Activated naive CD4-positive, alpha-beta T cell treated with anti-CD3 and anti-CD28 coated beads, Interleukin-2, amount 50 U/mL, for 72 hours (primary cell): ENCODE results near the gene SLC16A2. TPM values are rescaled to one million over a fixed set of nuclear protein-coding genes. Genes with fewer than 3 reads are reported as not detected.

ENCODE experiments used
- ATAC-seq, 2 donors: fragments of 150-1000 bp; cut with Tn5 transposase; 2 replicates each; pipeline ENCODE4 v1.10.0; 2021; ENCODE audit warnings: mild to moderate bottlenecking in 2 of 2, moderate library complexity in 2 of 2
- DNase-seq, 2 donors: peaks; one replicate each; pipeline ENCODE4 v3.0.0; 2021 to 2022; ENCODE audit warnings: low spot score in 2 of 2
- H3K27ac Mint-ChIP-seq, 2 donors: one replicate each; pipeline ENCODE4 v1.8.0; 2022; ENCODE audit warnings: mild to moderate bottlenecking in 2 of 2, mixed read lengths in 2 of 2
- H3K36me3 Mint-ChIP-seq, 2 donors: one replicate each; pipeline ENCODE4 v1.8.0; 2022; ENCODE audit warnings: mixed read lengths in 2 of 2
- H3K9me3 Mint-ChIP-seq, 2 donors: one replicate each; pipeline ENCODE4 v1.8.0; 2022; ENCODE audit warnings: mixed read lengths in 2 of 2
- total RNA-seq, 2 donors: library from RNA; stranded (reverse); gene quantifications; one replicate each; pipeline ENCODE4 v1.2.3, GENCODE V29; 2022

Gene SLC16A2
- total RNA-seq, 2 donors from 2014 or later, result 0.60 to 2.2 TPM

DNA sequence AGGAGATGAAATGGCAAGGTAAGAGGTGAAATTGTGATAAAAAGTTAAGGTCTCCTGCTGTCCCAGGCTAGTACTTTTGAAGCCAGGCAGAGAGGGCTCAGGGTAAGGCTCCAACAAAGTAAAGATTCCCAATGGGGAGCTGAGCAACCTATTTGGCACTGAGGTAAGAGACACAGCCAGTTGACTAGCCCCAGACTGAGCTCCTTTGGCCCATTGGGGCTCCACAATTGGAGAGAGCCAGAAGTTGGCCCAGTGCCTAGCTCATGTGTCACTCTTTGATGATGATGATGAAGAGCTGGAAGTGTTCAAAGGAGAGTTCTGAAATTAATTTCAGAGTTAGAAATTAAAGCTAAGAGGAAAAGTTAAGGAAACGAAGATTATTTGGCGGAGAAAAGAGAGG, 98.6 kb downstream of the SLC16A2 start:
- Mint-ChIP-seq H3K27ac (no peak overlapping the region), H3K9me3 (no peaks in the 10 kb centered on the region), H3K36me3 (no peaks in the 10 kb centered on the region)
- ATAC-seq, result no peak
- DNase-seq, result no peak

- Mint-ChIP-seq H3K36me3 (no peaks in the 10 kb centered on the region), H3K9me3 (no peaks in the 10 kb centered on the region), H3K27ac (no peak overlapping the region)
- DNase-seq (no peak), ATAC-seq (no peak)
Measured at GRCh38 chrX:74520291-74520690, 99.0 kb downstream of the SLC16A2 start.

DNA sequence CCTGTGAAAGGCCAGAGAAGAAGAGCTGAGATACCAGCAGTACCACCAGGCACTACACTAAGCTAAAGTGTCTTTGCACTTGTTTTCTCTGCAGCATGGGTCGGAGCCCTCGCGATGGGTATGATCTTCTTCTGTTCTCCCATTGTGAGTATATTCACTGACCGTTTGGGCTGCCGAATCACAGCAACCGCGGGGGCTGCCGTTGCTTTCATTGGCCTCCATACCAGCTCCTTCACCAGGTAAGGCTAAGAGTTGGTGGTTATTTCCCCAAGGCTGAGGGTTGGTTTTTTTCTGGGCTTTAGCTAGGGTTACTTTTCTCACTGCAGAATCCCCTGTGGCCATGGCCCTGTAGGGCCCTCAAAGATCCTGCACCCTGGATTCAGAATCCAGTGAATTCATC, 99.6 kb downstream of the SLC16A2 start:
- no peak for DNase-seq
- H3K27ac Mint-ChIP-seq, result no peak overlapping the region
- no peak for ATAC-seq
- H3K9me3 Mint-ChIP-seq, result no peaks in the 10 kb centered on the region
- no peaks in the 10 kb centered on the region for H3K36me3 Mint-ChIP-seq

DNA sequence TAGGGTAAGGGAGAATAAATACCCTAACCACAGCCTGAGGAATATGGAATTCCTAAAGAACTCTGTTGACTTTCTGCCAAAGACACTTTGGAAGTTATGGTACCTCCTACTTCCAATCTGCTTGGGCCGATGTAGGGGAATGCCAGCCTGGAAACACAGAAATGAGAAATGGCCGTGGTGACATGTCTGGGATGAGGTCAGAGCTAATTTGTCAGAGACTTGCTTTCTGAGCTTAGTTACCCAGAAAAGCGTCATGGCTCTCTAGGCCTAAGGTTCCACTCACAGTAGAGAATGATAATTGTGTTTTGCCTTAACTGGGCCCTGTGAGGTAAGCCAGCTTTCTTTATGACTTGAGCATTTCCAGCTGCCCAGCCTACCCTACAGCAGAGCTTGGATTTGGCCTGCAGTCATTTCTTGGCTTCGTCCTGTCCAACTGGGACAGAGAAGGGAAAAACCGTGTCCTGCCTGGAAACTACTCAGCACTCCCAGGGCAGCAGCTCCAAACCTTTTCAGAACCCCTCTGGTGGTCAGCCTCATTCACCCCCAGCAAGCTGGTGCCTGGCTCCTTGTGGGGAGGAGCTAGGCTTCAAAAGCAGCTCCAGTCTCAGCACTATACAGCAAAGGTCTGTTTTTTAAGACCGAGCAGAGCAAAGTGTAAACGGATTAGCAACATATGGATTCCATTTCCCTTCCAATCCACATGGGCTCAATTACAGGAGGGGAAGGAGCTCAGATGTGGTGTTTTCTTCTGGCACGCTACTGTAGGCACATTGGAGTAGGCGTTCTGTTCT, 100.9 kb downstream of the SLC16A2 start:
- Mint-ChIP-seq H3K36me3 (no peaks in the 10 kb centered on the region), H3K9me3 (no peaks in the 10 kb centered on the region), H3K27ac (no peak overlapping the region)
- ATAC-seq, result no peak
- DNase-seq, result no peak

GRCh38 chrX:74523224-74523623, 101.9 kb downstream of the SLC16A2 start:
- ATAC-seq, result no peak
- H3K36me3 Mint-ChIP-seq, result no peaks in the 10 kb centered on the region

DNA sequence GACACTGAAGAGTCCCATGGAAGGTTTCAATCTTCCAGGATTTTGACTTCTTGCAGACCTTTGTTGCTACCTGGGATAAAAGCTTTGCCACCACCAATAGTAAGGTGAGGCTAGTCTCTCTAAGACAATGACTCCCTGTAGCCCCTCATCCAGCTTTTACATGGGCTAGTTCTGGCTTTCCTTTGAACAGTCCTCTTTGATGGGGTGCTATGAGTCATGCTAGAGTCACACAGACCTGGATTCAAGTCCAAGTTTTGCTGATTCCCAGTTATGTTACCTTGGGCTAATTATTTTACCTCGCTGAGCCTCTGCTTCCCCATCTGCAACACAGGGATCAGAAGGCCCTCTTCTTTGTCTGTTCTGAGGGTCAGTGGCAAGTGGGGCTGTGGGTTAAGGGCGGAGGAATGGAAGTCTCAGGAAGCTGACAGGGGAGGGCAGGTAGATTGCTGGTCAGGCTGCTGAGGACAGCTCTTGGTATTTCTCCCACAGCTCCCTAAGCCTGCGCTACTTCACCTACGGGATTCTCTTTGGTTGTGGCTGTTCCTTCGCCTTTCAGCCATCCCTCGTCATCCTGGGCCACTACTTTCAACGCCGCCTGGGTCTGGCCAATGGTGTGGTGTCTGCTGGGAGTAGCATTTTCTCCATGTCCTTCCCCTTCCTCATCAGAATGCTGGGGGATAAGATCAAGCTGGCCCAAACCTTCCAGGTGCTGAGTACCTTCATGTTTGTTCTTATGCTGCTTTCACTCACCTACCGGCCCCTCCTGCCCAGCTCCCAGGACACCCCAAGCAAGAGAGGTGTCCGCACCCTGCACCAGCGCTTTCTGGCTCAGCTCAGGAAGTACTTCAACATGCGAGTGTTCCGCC, 102.8 kb downstream of the SLC16A2 start:
- Mint-ChIP-seq H3K9me3 (no peaks in the 10 kb centered on the region), H3K27ac (no peak overlapping the region), H3K36me3 (no peaks in the 10 kb centered on the region)
- ATAC-seq (no peak), DNase-seq (no peak)

More at GRCh38 chrX:74523224-74523623, 101.9 kb downstream of the SLC16A2 start:
- Mint-ChIP-seq H3K27ac (no peak overlapping the region), H3K9me3 (no peaks in the 10 kb centered on the region)
- no peak for DNase-seq

DNA sequence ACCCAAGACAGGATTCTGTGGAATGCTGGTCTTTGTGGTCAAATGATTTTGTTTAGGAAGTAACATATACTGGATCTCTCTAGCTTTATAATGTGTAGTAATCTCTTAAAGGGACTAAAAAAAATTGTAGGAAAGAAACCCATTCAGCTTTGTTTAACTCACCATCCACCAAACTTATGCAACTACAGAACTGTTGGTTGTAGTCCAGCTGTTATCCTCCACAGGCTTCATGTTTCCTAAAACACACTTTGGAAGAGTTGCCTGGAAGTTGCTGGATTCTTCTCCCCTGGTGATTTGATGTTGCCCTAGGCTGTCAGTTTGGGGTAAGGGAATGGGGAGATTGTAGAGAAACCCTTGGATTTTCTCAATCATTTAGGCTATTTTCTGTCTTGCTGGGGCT, 103.8 kb downstream of the SLC16A2 start:
- H3K27ac Mint-ChIP-seq, result no peak overlapping the region
- H3K9me3 Mint-ChIP-seq, result no peaks in the 10 kb centered on the region
- DNase-seq (no peak), ATAC-seq (no peak)
- no peaks in the 10 kb centered on the region for H3K36me3 Mint-ChIP-seq

- Mint-ChIP-seq H3K9me3 (no peaks in the 10 kb centered on the region), H3K36me3 (no peaks in the 10 kb centered on the region), H3K27ac (no peak overlapping the region)
- ATAC-seq, result no peak
- DNase-seq, result no peak
Measured at GRCh38 chrX:74526764-74527163, 105.5 kb downstream of the SLC16A2 start.

- ATAC-seq, result no peak
Measured at GRCh38 chrX:74527350-74527749, 106.1 kb downstream of the SLC16A2 start.

DNA sequence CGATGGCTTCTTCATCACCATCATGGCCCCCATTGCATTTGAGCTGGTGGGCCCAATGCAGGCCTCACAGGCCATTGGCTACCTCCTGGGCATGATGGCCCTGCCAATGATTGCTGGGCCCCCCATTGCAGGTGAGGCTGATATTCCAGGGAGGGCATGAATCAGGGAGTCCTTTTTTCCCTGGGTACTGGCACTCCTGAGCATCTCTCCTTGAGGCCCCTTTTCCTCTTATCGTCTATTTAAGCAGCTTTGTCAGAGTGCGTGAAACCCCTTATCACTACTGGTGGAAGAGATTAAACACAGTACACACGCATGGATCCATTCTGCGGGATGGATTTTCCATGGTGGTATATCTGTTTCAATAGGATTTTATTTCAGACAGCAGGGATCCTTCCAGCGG, 108.0 kb downstream of the SLC16A2 start:
- H3K27ac Mint-ChIP-seq, result no peak overlapping the region
- H3K36me3 Mint-ChIP-seq, result no peaks in the 10 kb centered on the region
- H3K9me3 Mint-ChIP-seq, result no peaks in the 10 kb centered on the region
- no peak for ATAC-seq
- no peak for DNase-seq

More at GRCh38 chrX:74527350-74527749, 106.1 kb downstream of the SLC16A2 start:
- no peak overlapping the region for H3K27ac Mint-ChIP-seq
- no peak for DNase-seq
- no peaks in the 10 kb centered on the region for H3K36me3 Mint-ChIP-seq
- H3K9me3 Mint-ChIP-seq, result no peaks in the 10 kb centered on the region

- Mint-ChIP-seq H3K9me3 (no peaks in the 10 kb centered on the region), H3K36me3 (no peaks in the 10 kb centered on the region), H3K27ac (no peak overlapping the region)
- DNase-seq (no peak), ATAC-seq (no peak)
Measured at GRCh38 chrX:74531081-74531480, 109.8 kb downstream of the SLC16A2 start.

DNA sequence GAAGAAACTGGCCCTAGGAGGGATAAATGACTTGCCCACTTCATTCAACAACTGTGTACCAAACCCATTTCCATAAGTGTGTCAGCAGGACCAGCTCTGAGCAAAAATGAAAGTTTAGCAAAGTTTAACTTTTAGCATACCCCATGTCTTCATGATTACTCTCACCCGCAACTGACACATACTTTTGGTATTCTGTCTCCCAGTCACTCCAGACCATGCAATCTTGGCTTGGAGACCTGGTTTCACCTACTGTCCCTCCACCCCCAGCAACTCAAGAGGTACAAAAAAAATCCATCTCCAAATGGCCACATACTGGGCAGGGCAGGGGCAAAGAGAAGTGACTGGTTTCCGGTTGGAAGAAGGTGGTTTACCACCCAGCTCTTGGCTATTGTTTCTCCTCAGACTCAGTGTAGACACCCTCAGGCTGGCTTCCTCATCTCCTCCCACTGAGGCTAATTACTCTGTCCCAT, 113.3 kb downstream of the SLC16A2 start:
- DNase-seq (peak in 1 of 2 donors; percentile 7), ATAC-seq (peak; percentile 69 to 84)
- Mint-ChIP-seq H3K27ac (peak overlapping the region; percentile 22 to 91), H3K36me3 (peaks cover 0 to 8% of the 10 kb centered on the region in 2 donors), H3K9me3 (no peaks in the 10 kb centered on the region)

DNA sequence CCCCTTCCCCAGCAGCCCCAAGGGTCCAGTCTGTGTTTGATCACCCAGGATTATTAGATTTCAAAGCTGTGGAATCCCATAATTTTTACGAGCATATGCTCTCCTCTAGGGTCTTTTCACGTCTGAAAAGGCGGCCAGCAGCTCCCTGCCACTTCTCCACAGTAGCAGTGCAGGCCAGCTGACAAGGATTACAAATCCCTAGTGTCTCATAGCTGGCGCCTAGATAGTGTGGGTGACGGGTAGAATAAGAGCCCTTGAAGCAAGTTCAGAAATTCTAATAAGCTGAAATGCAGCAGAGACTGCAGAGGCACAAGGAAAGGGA, 113.8 kb downstream of the SLC16A2 start:
- Mint-ChIP-seq H3K36me3 (peaks cover 0 to 8% of the 10 kb centered on the region in 2 donors), H3K27ac (peak overlapping the region; percentile 22 to 91), H3K9me3 (no peaks in the 10 kb centered on the region)
- DNase-seq, result no peak
- no peak for ATAC-seq

- Mint-ChIP-seq H3K36me3 (peaks cover 0 to 8% of the 10 kb centered on the region in 2 donors), H3K27ac (peak overlapping the region; percentile 82 to 91), H3K9me3 (no peaks in the 10 kb centered on the region)
- peak; percentile 34 to 68 for ATAC-seq
- peak; percentile 11 to 64 for DNase-seq
Measured at GRCh38 chrX:74535408-74536151, 114.3 kb downstream of the SLC16A2 start.

DNA sequence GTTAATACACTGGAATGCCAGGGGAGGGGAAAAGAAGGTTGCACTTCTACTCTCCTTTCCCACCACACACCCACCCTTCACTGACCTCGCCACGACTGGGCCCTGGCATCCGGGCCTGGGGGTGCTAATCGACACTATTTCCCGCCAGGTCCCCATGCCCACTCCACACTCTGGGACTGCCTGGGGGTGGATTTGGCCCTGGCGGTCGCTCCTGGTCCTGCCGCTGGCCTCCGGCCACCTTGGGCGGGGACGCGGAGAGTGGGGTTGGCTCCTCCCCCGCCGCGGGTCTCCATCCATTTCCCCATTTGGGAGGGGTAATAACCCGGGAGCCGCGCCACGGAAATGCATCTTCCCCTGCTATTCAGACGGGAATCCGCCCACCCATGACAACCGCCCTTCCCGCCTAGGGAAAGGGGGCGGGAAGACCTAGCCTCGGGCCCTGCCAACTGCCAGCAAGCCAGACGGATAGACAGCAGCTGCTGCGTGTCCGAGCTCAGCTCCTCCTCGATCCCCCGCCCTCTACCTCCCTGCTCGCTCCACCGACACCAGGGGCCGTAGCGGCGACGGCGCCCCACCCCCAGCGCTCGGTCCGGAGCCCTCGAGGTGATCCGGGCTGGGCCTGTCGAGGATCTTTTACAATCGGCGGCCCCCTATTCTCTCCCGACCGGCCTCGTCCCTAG, 115.0 kb downstream of the SLC16A2 start:
- peak; percentile 16 to 65 for DNase-seq
- peak; percentile 24 to 47 for ATAC-seq
- peaks cover 0 to 8% of the 10 kb centered on the region in 2 donors for H3K36me3 Mint-ChIP-seq
- no peaks in the 10 kb centered on the region for H3K9me3 Mint-ChIP-seq
- H3K27ac Mint-ChIP-seq, result peak overlapping the region in 1 of 2 donors; percentile 91

DNA sequence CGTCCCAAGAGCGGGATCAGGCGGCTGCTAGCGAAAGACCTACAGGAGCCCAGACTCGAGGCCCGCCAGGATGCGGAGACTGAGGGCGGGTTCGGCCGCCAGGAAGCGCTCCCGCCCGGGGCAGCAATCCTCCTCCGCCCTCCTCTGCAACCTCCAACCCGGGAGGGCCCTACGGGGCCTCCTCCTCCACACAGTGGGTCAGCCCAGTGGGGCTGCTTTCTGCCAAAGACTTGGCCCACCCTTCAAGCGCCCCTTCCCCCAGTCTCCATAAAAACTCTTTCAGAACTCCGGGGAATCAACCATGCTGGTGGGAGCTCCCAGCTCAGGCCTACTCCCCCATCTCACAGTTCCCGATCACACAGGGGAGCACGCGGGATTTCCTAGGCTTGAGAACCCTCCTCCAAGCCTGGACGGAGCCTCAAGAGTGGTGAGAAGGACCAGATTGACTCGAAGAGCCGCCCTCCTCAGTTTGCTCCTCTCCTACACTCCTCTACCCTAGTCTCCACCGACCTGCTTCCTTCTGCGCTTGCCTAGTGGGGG, 115.6 kb downstream of the SLC16A2 start:
- Mint-ChIP-seq H3K27ac (peak overlapping the region; percentile 74 to 91), H3K36me3 (peaks cover 0 to 8% of the 10 kb centered on the region in 2 donors), H3K9me3 (no peaks in the 10 kb centered on the region)
- DNase-seq, result no peak
- ATAC-seq, result peak in 1 of 2 donors; percentile 5
